Keratinocyte (primary cell): ENCODE results near the gene PIK3CD. TPM values are rescaled to one million over a fixed set of nuclear protein-coding genes. Genes with fewer than 3 reads are reported as not detected.

Experiments
- DNase-seq: peaks from one replicate; pipeline ENCODE4 v3.0.0-alpha.2; 2011; ENCODE audit warnings: low read depth, missing footprints, low spot score
- FAIRE-seq: peaks from 2 replicates; lab custom pipeline; 2011; peaks lifted over from hg19 to GRCh38; lab: Jason Lieb, UNC
- H2AFZ ChIP-seq: 2 replicates; pipeline ENCODE4 v1.6.0; 2012; ENCODE audit warnings: low read length, control low read depth, inconsistent platforms; ENCODE audit not compliant: control insufficient read depth
- H3K27ac ChIP-seq: 2 replicates; pipeline ENCODE4 v1.5.1; 2011; ENCODE audit warnings: low read length; ENCODE audit not compliant: control insufficient read depth, insufficient read depth
- H3K27me3 ChIP-seq: 3 replicates; pipeline ENCODE4 v1.6.0; 2011; ENCODE audit warnings: low read length; ENCODE audit not compliant: control insufficient read depth, insufficient read depth; ENCODE audit errors: extremely low read depth
- H3K36me3 ChIP-seq, 2 experiments: 2 replicates in 1 of 2; 3 replicates in 1 of 2; pipeline ENCODE4 v1.5.1; 2011; ENCODE audit warnings: low read length in 2 of 2, mild to moderate bottlenecking in 1 of 2; ENCODE audit not compliant: control insufficient read depth in 2 of 2, insufficient read depth in 2 of 2; ENCODE audit errors: extremely low read depth in 1 of 2
- H3K4me1 ChIP-seq: 3 replicates; pipeline ENCODE4 v1.5.1; 2011; ENCODE audit warnings: low read length; ENCODE audit not compliant: control insufficient read depth, insufficient read depth; ENCODE audit errors: extremely low read depth
- H3K4me2 ChIP-seq: 3 replicates; pipeline ENCODE4 v1.6.0; 2011; ENCODE audit warnings: low read depth, low read length; ENCODE audit not compliant: control insufficient read depth, insufficient read depth; ENCODE audit errors: extremely low read depth
- H3K4me3 ChIP-seq, 3 experiments: fragments of 200-600 bp in 1 of 3; sonication (generic) in 1 of 3; 2 replicates in 2 of 3; 3 replicates in 1 of 3; pipeline ENCODE4 v1.5.1; 2011 to 2016; ENCODE audit warnings: low read length in 3 of 3, mild to moderate bottlenecking in 3 of 3, control low read depth in 2 of 3, inconsistent platforms in 1 of 3, low read depth in 1 of 3, mixed read lengths in 1 of 3, mixed run types in 1 of 3, moderate library complexity in 1 of 3; ENCODE audit not compliant: control insufficient read depth in 2 of 3, insufficient read depth in 2 of 3; ENCODE audit errors: extremely low read depth in 1 of 3
- H3K79me2 ChIP-seq: 2 replicates; pipeline ENCODE4 v1.6.0; 2012; ENCODE audit warnings: low read length; ENCODE audit not compliant: control insufficient read depth, insufficient read depth
- H3K9ac ChIP-seq: 3 replicates; pipeline ENCODE4 v1.6.0; 2011; ENCODE audit warnings: low read length; ENCODE audit not compliant: control insufficient read depth, insufficient read depth; ENCODE audit errors: extremely low read depth
- H3K9me1 ChIP-seq: 3 replicates; pipeline ENCODE4 v1.6.0; 2011; ENCODE audit warnings: low read length; ENCODE audit not compliant: control insufficient read depth, insufficient read depth; ENCODE audit errors: extremely low read depth
- H3K9me3 ChIP-seq: 2 replicates; pipeline ENCODE4 v1.5.1; 2012; ENCODE audit warnings: low read depth, low read length; ENCODE audit not compliant: control insufficient read depth
- H4K20me1 ChIP-seq: 3 replicates; pipeline ENCODE4 v1.6.0; 2011; ENCODE audit warnings: low read length; ENCODE audit not compliant: control insufficient read depth, insufficient read depth; ENCODE audit errors: extremely low read depth
- CTCF ChIP-seq, 3 experiments: IDR thresholded peaks in 1 of 3; conservative IDR thresholded peaks in 1 of 3; optimal IDR thresholded peaks in 1 of 3; 2 replicates in 2 of 3; 3 replicates in 1 of 3; pipeline versions ENCODE3 to v1.5.1; 2011; ENCODE audit warnings: low read length in 3 of 3, mild to moderate bottlenecking in 3 of 3, moderate library complexity in 2 of 3, control low read depth in 1 of 3, inconsistent platforms in 1 of 3; ENCODE audit not compliant: insufficient read depth in 2 of 3; ENCODE audit errors: extremely low read depth in 1 of 3
- EZH2 ChIP-seq: IDR thresholded peaks from one replicate; pipeline ENCODE4 v1.6.1; 2012; ENCODE audit warnings: inconsistent platforms, mild to moderate bottlenecking, low read length, moderate library complexity
- dilution Hi-C: fragments of 300-500 bp; cut with MboI; formaldehyde crosslinking; loops from one replicate; pipeline ENCODE4 v1.7.0; 2020; ENCODE audit warnings: low sequenced_read_pairs; ENCODE audit not compliant: extremely low pct_ligation_motif_present
- polyA plus RNA-seq, 5 experiments: library from polyadenylated mRNA; depleted of rRNA in 3 of 5; stranded (reverse) in 3 of 5; stranded (forward) in 1 of 5; unstranded in 1 of 5; fragments of >200 nt; gene quantifications; 1 replicate in 1 of 5; 2 replicates in 3 of 5; 3 replicates in 1 of 5; pipeline versions ENCODE4 v1.2.1 to v1.2.3, GENCODE V29; 2011 to 2012; ENCODE audit warnings: missing spikeins in 2 of 5, low read depth in 1 of 5, low replicate concordance in 1 of 5

Gene PIK3CD
- polyA plus RNA-seq, 1 donor (not counting 4 experiments of a cell fraction or from before 2014, with no cell fraction given): 7.8 TPM

GRCh38 chr1:9615316-9616063, 36.0 kb upstream of the PIK3CD start:
- H3K4me3 ChIP-seq: no peak overlapping the region
- no peaks in the 10 kb centered on the region for H3K79me2 ChIP-seq
- no peaks in the 10 kb centered on the region for H4K20me1 ChIP-seq
- no peak for TF ChIP-seq EZH2
- peak; percentile 79 to 88 (median 86) for TF ChIP-seq CTCF (optimal IDR thresholded peaks at IDR 0.05 in 1 of 3, IDR thresholded peaks at IDR 0.05 in 1 of 3, conservative IDR thresholded peaks at IDR 0.05 in 1 of 3; ENCODE audit: extremely low read depth in 1 of 3, insufficient read depth in 2 of 3, low read length in 3 of 3)
- no peak overlapping the region for H3K4me2 ChIP-seq
- H3K9ac ChIP-seq: no peak overlapping the region
- dilution Hi-C loops: no loop called here
- H3K27me3 ChIP-seq: peaks cover 4% of the 10 kb centered on the region
- peaks cover 0 to 4% of the 10 kb centered on the region in 2 experiments for H3K36me3 ChIP-seq
- H3K9me1 ChIP-seq: no peaks in the 10 kb centered on the region
- no peaks in the 10 kb centered on the region for H3K9me3 ChIP-seq
- DNase-seq (no peak), FAIRE-seq (peak; percentile 43)
- no peaks in the 10 kb centered on the region for H3K4me1 ChIP-seq
- H2AFZ ChIP-seq: no peak overlapping the region
- no peak overlapping the region for H3K27ac ChIP-seq

GRCh38 chr1:9618909-9619679, 32.4 kb upstream of the PIK3CD start:
- DNase-seq: no peak
- Histone ChIP-seq H3K36me3 (no peaks in the 10 kb centered on the region), H4K20me1 (no peaks in the 10 kb centered on the region), H3K79me2 (no peaks in the 10 kb centered on the region), H2AFZ (no peak overlapping the region), H3K9ac (no peak overlapping the region), H3K4me3 (no peak overlapping the region), H3K9me1 (no peaks in the 10 kb centered on the region), H3K4me2 (no peak overlapping the region), H3K27me3 (peaks cover 4% of the 10 kb centered on the region), H3K4me1 (no peaks in the 10 kb centered on the region), H3K9me3 (no peaks in the 10 kb centered on the region), H3K27ac (no peak overlapping the region)
- FAIRE-seq: no peak
- dilution Hi-C loops: no loop called here
- TF ChIP-seq EZH2: no peak
- TF ChIP-seq CTCF (optimal IDR thresholded peaks at IDR 0.05 in 1 of 3, IDR thresholded peaks at IDR 0.05 in 1 of 3, conservative IDR thresholded peaks at IDR 0.05 in 1 of 3; ENCODE audit: extremely low read depth in 1 of 3, insufficient read depth in 2 of 3, low read length in 3 of 3): no peak
